HAP-1 (cell line): ENCODE measurements around the gene ASCL2.

Experiments
- DNase-seq, 2 experiments: peaks; one replicate each; pipeline ENCODE4 v3.0.0-alpha.2; 2016 to 2020; ENCODE audit warnings: low spot score in 2 of 2
- H3K27me3 ChIP-seq: fragments of 250-450 bp; sonication (Bioruptor Pico); 2 replicates; pipeline ENCODE4 v1.5.1; 2020; ENCODE audit warnings: low read depth, mild to moderate bottlenecking, moderate library complexity
- H3K36me3 ChIP-seq: fragments of 250-450 bp; sonication (Bioruptor Pico); replicated peaks from 2 replicates; pipeline ENCODE4 v1.5.1; 2020; ENCODE audit warnings: mild to moderate bottlenecking
- H3K4me1 ChIP-seq: fragments of 250-450 bp; sonication (Bioruptor Pico); 2 replicates; pipeline ENCODE4 v1.5.1; 2020; ENCODE audit warnings: mild to moderate bottlenecking
- H3K4me3 ChIP-seq: fragments of 250-450 bp; sonication (Bioruptor Pico); 2 replicates; pipeline ENCODE4 v1.5.1; 2020; ENCODE audit warnings: mild to moderate bottlenecking, moderate library complexity
- H3K9me3 ChIP-seq: fragments of 250-450 bp; sonication (Bioruptor Pico); 2 replicates; pipeline ENCODE4 v1.5.1; 2020; ENCODE audit warnings: mild to moderate bottlenecking, moderate library complexity
- in situ Hi-C: fragments of 300-500 bp; cut with MboI; formaldehyde crosslinking; loops from 3 replicates; pipeline ENCODE4 v1.14.3; 2020; ENCODE audit warnings: low sequenced_read_pairs, inconsistent platforms, mixed read lengths

The ASCL2 gene

DNA sequence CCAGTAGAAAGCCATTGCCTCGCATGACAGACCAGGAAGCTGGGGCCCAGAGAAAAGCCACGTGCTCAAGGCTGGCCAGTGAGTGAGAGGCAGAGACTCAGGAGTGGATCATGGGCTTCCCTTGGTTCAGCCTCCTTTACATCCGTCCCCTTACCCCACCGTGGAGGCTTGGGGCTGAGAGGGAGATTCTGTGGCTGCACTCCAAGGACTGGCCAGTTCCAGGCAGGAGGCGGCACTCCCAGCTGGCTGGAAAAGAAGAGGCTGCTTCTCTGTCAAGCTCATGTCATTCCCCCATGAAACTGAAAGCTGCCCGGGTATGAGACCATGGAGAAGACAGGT lies 6.6 kb upstream of the ASCL2 start:
- Histone ChIP-seq H3K4me1 (peaks cover 3% of the 10 kb centered on the region; the same call in 1 of the 2 replicates), H3K27me3 (peaks cover 15% of the 10 kb centered on the region; the same call in 1 of the 2 replicates), H3K9me3 (no peaks in the 10 kb centered on the region), H3K36me3 (no peaks in the 10 kb centered on the region), H3K4me3 (no peak overlapping the region)
- DNase-seq: no peak
- in situ Hi-C loops: no loop called here

DNA sequence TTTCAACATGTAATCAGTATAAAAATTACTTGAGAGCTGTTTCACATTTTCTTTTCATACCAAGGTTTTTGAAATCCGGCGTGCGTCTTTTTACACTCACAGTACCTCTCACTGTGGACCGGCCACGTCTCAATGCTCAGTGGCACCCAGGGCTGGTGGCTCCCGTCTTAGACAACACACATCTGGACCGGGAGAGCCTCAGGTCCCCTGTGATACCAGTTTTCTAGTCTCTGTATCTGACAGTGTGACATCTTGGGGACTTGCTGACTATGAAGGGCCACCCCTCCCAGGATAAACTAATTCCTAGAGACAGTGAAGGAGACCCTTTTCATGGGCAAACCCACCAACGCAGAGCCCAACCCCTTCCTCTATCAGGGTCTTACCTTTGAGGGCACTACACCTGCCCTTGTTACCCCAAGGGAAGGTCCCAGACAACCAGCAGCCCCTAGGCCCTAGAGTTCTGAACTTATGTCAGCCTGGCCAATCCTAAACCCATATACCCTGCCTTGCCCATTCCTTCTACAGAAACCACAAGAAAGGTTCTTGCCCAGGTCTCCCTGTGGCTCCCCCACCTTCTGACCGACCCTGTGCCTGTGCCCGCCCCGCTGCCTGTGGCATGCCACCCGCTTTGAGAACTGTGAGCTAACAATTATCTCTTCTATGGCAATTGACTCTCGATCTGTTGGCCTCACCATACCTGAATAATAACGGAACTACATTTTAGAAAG lies 6.1 kb upstream of the ASCL2 start:
- in situ Hi-C loops: no loop called here
- no peak for DNase-seq
- H3K4me3 ChIP-seq: no peak overlapping the region
- H3K36me3 ChIP-seq: no peaks in the 10 kb centered on the region
- H3K27me3 ChIP-seq: peaks cover 15% of the 10 kb centered on the region; the same call in 1 of the 2 replicates
- H3K4me1 ChIP-seq: peaks cover 3% of the 10 kb centered on the region; the same call in 1 of the 2 replicates
- H3K9me3 ChIP-seq: no peaks in the 10 kb centered on the region

DNA sequence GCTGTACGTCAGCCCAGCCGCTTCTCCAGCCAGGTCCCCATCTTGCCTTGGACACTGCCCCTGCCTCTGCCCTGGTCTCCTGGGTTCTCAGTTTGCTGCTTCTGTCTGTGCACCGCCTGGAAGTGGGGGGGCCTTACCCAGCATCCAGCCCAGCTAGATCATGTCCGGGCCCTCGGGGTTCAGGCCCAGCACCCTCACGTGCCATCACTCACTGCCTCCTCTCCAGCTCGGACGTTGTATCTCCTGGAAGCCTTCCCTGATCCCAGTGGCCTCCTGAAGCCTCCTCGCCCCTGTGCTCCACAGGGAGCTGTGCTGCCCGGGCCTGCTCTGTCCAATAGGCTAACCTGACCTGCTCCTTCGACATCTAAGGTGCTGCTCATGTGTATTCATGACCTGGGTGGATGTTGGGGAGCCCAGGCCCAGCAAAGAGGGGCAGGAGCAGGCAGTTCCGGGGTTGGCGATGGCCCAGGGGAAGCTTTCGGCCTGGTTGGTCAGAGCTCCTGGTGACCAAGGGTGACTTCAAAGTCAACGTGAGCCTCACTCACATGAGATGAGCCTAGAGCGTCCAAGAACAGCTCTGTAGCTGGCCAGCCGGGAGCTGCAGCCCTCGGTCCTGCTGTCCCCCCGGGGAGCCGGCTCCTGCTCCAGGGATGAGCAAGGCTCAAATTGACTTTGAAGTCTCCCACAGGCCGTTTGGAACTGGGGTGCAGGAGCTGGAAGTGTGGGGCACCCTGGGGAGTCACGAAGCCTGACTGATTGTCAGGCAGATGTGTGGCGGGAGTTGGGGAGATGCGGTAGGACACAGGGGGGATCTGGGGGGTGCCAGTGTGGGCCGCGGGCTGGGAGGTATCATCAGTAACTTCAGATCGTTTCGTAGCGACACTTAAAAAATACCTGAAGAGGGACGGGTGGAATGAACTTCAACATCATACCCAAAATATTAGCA lies 5.2 kb upstream of the ASCL2 start:
- H3K9me3 ChIP-seq: no peaks in the 10 kb centered on the region
- DNase-seq: no peak
- no peak overlapping the region for H3K4me3 ChIP-seq
- in situ Hi-C loops: no loop called here
- peaks cover 15% of the 10 kb centered on the region; the same call in 1 of the 2 replicates for H3K27me3 ChIP-seq
- H3K36me3 ChIP-seq: no peaks in the 10 kb centered on the region
- H3K4me1 ChIP-seq: peaks cover 3% of the 10 kb centered on the region; the same call in 1 of the 2 replicates

DNA sequence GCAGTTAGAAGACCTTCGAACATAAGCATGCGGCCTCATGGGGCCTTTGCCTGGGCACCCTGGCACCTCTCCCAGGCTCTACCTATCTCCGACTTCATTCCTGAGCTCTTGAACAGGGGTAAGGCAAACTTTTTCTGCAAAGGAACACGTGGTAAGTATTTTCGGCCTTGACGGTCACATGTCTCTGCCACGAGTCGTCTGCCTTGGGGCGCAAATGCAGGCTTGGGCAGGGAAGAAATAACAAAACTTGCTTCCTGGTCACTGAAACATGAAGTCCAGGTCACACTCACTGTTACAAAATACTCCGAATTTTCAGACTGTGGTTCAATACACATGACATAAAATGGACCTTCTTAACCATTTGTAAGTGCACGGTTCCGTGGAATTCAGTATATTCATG lies 3.4 kb upstream of the ASCL2 start:
- Histone ChIP-seq H3K9me3 (no peaks in the 10 kb centered on the region), H3K4me3 (no peak overlapping the region), H3K27me3 (peaks cover 12% of the 10 kb centered on the region; the same call in 1 of the 2 replicates), H3K36me3 (no peaks in the 10 kb centered on the region), H3K4me1 (peaks cover 3% of the 10 kb centered on the region; the same call in 1 of the 2 replicates)
- no peak for DNase-seq
- in situ Hi-C loops: no loop called here

DNA sequence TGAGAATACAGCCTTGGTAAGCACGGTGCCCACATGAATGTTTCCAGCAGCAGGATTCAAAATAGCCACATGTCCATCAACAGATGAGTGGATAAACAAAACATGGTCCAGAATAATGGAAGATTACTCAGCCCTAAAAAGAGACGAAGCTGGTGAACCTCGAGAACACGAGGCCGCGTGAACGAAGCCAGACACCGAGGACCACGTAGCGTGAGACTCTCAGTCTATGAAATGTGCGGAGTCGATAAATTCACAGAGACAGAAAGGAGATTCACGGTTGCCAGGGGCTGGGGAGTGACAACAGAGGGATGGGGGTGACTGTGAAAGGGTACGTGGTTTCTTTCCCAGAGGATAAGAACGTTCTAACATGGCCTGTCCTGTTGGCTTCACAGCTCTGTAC lies 2.9 kb upstream of the ASCL2 start:
- Histone ChIP-seq H3K36me3 (no peaks in the 10 kb centered on the region), H3K9me3 (no peaks in the 10 kb centered on the region), H3K4me1 (peaks cover 3% of the 10 kb centered on the region; the same call in 1 of the 2 replicates), H3K27me3 (peaks cover 12% of the 10 kb centered on the region; the same call in 1 of the 2 replicates), H3K4me3 (no peak overlapping the region)
- DNase-seq: no peak
- in situ Hi-C loops: no loop called here

DNA sequence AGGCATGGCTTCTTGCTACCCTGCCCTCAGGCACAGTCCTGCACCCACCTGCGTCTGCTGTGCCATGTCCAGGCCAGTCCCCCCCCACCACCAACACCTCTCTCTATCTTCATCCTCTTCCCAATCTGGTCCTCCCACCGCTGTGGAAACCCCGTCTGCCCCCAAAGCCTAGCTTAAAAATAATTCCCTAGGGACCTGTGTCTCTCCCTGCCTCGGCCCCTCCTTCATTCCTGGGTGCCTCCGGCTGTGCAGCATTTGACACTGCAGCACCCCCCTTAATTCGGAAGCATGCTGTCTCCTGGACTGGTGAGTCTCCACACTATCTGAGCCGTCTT lies 2.5 kb upstream of the ASCL2 start:
- Histone ChIP-seq H3K27me3 (peaks cover 12% of the 10 kb centered on the region; the same call in 1 of the 2 replicates), H3K4me1 (peaks cover 3% of the 10 kb centered on the region; the same call in 1 of the 2 replicates), H3K9me3 (no peaks in the 10 kb centered on the region), H3K36me3 (no peaks in the 10 kb centered on the region), H3K4me3 (no peak overlapping the region)
- no peak for DNase-seq
- in situ Hi-C loops: no loop called here

DNA sequence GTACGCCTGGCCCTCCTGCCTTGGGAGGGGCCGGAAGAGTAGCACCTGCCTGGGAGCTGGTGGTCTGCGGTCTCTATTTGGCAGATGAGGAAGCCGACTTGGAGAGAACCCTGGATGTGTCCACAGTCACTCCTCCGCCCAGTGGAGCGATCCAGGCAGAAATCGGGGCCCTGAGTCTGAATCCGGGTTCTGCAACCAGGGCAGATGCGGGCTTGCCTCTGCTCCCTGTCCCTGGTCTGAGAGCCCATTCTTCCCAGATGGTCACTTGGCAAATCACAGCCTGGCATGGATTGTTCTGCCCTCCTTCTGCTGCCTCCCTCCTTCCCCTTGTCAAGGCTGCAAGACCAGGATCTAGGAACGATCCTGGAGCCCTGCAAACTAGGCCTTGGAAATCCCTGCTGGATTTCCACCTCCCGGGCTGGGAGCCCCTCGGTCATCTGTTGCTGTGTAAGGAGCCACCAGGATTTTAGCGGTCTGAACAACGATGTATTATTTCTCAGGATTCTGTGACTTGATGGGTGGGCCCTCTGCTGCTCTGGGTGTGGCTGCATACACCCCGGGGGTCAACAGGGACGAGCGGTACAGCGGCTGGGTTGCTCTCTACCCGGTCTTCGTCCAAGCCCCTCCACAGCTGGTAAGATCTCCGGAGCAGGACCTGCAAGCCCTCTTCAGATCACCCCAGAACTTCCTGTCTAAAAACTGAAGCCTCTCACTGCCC lies 2.0 kb upstream of the ASCL2 start:
- Histone ChIP-seq H3K27me3 (peaks cover 12% of the 10 kb centered on the region; the same call in 1 of the 2 replicates), H3K36me3 (no peaks in the 10 kb centered on the region)

DNA sequence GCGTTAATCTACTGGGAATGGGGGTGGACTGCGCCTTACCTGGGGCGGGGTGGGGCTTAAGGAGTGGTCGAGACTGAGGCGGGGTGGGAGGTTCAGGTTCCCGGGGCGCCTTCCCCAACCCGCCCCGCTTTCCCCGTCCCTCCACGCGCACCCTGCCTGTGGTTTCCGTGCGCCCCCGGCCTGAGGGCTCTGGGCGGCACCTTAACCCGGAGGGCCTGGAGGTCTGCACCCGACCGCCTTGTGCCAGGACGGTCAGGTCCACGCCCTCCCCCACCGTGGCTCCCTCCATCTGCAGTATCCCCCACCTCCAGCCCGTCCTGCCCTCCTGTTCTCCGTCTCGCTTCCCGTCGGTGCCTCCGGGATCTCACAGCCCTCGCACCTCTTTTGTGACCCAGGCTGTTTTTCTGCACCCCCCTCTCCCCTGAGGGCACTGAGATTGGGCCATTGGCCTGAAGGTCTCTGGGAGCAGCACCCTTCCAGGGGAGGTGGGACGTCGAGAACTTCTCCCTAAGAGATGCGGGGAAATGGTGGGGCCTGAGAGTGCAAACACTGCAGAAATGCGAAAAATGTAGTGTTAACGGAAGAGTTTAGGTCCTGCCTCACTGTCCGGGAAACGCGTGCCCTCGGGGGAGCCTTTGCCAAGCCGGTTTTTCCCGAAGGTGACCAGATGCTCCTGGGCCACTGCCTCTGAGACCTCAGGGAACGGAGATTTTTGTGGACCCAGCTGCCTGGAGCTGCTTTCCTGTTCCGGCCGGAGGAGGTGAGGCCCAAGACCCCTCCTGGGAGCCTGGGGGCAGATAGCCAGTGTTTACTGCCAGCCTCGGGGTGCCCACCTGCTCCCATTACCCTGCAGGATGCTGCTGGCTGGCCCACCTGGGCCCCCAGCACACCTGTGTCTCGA lies 1.2 kb upstream of the ASCL2 start:
- H3K27me3 ChIP-seq: peaks cover 12% of the 10 kb centered on the region; the same call in 1 of the 2 replicates
- no peaks in the 10 kb centered on the region for H3K9me3 ChIP-seq
- no peak for DNase-seq
- in situ Hi-C loops: no loop called here
- no peak overlapping the region for H3K4me3 ChIP-seq
- H3K4me1 ChIP-seq: no peaks in the 10 kb centered on the region
- H3K36me3 ChIP-seq: no peaks in the 10 kb centered on the region

More for the DNA sequence above, 2.0 kb upstream of the ASCL2 start:
- H3K9me3 ChIP-seq: no peaks in the 10 kb centered on the region
- H3K4me1 ChIP-seq: peaks cover under 1% of the 10 kb centered on the region; the same call in 1 of the 2 replicates
- in situ Hi-C loops: no loop called here
- H3K4me3 ChIP-seq: no peak overlapping the region
- no peak for DNase-seq

DNA sequence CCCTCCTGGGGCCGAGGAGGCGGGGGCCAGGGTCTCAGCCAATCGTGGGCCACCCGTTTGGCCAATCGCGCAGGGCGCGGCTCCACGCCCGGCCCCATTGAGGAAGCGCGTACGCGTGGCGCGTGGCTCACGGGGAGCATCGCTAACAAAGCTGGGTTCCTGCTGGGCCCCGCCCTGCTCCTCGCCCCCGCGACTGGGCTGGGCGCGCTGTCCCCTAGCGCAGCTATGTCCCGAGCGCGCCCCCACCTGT lies 614 bp upstream of the ASCL2 start:
- Histone ChIP-seq H3K9me3 (no peaks in the 10 kb centered on the region), H3K27me3 (peaks cover 12% of the 10 kb centered on the region; the same call in 1 of the 2 replicates), H3K4me3 (no peak overlapping the region), H3K4me1 (no peaks in the 10 kb centered on the region), H3K36me3 (no peaks in the 10 kb centered on the region)
- no peak for DNase-seq
- in situ Hi-C loops: no loop called here

DNA sequence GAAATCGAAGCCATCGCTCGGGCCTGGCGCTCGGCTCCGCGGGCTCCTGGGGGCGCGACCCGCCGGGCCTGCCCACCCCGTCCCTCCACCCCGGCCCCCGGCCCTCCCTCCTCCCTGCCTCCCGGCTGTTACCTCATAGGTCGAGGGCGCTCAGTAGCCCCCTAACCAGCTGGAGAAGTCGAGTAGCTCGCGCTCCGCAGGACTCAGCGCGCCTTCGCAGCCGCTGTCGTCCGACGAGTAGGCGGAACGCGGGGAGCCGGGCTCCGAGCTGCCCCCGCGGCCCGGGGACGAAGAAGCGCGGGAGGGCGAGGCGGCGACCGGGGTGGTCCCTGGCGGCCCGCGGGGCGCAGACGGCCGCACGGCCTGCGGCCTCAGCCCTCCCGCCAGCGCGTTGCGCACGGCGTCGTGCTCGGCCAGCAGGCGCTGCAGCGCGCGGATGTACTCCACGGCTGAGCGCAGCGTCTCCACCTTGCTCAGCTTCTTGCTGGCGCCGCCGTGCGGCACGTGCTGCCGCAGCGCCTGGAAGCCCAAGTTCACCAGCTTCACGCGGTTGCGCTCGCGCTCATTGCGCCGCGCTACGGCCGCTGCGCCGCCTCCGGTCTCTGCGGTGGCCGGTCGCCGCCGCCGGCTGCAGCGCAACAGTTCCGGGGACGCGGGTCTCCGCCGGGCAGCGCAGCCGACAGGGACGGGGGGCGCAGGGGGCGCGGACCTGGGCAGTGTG lies 627 bp downstream of the ASCL2 start:
- Histone ChIP-seq H3K27me3 (peaks cover 15% of the 10 kb centered on the region; the same call in 1 of the 2 replicates), H3K4me1 (no peaks in the 10 kb centered on the region), H3K4me3 (no peak overlapping the region), H3K36me3 (no peaks in the 10 kb centered on the region), H3K9me3 (no peaks in the 10 kb centered on the region)
- in situ Hi-C loops: no loop called here
- DNase-seq: peak in 1 of 2 experiments; percentile 31

DNA sequence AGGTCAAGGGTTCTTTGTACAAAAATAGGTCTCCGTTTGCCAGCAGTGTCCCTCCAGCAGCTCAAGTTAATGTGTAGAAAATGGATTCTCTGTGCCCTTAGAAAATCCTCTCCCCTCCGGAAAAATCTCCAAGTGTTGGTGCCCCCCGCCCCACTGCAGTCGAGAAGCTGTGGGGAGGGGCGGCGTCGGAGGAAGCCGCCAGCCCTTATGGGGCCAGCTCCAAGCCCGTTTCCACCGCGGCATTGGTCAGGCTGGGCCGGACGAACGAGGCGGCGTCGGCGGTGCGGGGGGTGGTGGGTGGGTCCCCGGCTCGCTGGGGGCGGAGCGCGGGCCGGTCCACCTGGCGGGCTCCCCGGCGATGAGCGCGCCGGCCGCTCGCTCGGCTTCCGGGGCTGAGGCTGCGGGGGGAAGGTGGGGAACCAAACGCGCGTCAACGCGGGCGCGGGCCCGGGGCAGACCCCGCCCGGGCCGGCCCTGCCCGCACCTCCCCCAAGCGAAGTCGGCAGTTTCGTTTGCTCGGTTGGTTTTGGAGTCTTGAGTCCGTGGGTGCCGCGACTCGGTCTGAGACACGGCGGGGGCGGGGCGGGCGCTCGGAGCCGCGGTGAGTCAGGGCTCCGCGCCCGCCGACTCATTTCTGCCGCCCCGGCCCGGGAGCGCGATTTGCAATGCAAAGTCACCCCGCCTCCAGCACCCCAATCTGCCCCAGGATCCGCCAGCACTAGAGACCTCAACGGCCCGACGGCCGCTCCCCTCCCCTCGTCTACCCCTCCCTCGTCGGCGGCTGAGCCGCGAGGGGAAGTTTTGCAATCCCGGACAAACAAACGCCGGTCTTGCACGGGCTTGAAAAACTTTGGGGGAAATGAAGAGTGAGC lies 1.4 kb downstream of the ASCL2 start:
- in situ Hi-C loops: no loop called here
- no peak overlapping the region for H3K4me3 ChIP-seq
- DNase-seq: no peak
- no peaks in the 10 kb centered on the region for H3K4me1 ChIP-seq
- peaks cover 15% of the 10 kb centered on the region; the same call in 1 of the 2 replicates for H3K27me3 ChIP-seq
- no peaks in the 10 kb centered on the region for H3K9me3 ChIP-seq
- no peaks in the 10 kb centered on the region for H3K36me3 ChIP-seq
